Parathyroid adenoma (tissue), 2 donors: ENCODE data around the gene LZTS2.

Source experiments
- H2AFZ ChIP-seq: fragments of 300-600 bp; sonication (generic); one replicate; pipeline ENCODE4 v1.7.0; 2017; ENCODE audit warnings: antibody characterized with exemption, mild to moderate bottlenecking
- H3K27ac ChIP-seq: fragments of 300-600 bp; sonication (generic); one replicate; pipeline ENCODE4 v1.7.0; 2017
- H3K27me3 ChIP-seq: fragments of 300-600 bp; sonication (generic); one replicate; pipeline ENCODE4 v1.7.0; 2017; ENCODE audit warnings: low read length; ENCODE audit not compliant: control insufficient read depth, insufficient read depth
- H3K36me3 ChIP-seq: fragments of 300-600 bp; sonication (generic); one replicate; pipeline ENCODE4 v1.7.0; 2017; ENCODE audit warnings: low read length; ENCODE audit not compliant: control insufficient read depth, insufficient read depth
- H3K4me1 ChIP-seq: fragments of 300-600 bp; sonication (generic); one replicate; pipeline ENCODE4 v1.7.0; 2017; ENCODE audit warnings: control low read depth
- H3K4me2 ChIP-seq: fragments of 300-600 bp; sonication (generic); one replicate; pipeline ENCODE4 v1.7.0; 2017; ENCODE audit warnings: low read length
- H3K4me3 ChIP-seq: fragments of 300-600 bp; sonication (generic); one replicate; pipeline ENCODE4 v1.7.0; 2017; ENCODE audit warnings: low read depth, low read length
- H3K79me2 ChIP-seq: fragments of 300-600 bp; sonication (generic); one replicate; pipeline ENCODE4 v1.7.0; 2017; ENCODE audit warnings: control low read depth
- H3K9ac ChIP-seq: fragments of 300-600 bp; sonication (generic); one replicate; pipeline ENCODE4 v1.7.0; 2017; ENCODE audit warnings: mild to moderate bottlenecking
- H3K9me3 ChIP-seq: fragments of 300-600 bp; sonication (generic); one replicate; pipeline ENCODE4 v1.7.0; 2017; ENCODE audit warnings: low read length; ENCODE audit not compliant: control insufficient read depth
- CTCF ChIP-seq: fragments of 300-600 bp; sonication (generic); IDR thresholded peaks from one replicate; pipeline ENCODE4 v1.7.0; 2017; ENCODE audit warnings: antibody characterized with exemption, mild to moderate bottlenecking
- donor health status: primary hyperparathyroidism.

LZTS2 gene

GRCh38 chr10:100999742-101000126, at the start of gene LZTS2:
Gene LZTS2 (plus strand): TSS chr10:100999808. CDS start chr10:101002539, 2,731 bp downstream.
- peak within 1 kb of the TSS; percentile 94 for H3K9ac ChIP-seq
- H3K27me3 ChIP-seq = no peaks in the 10 kb centered on the region
- H3K27ac ChIP-seq = peak within 1 kb of the TSS; percentile 94
- peak within 1 kb of the TSS; percentile 93 for H2AFZ ChIP-seq
- no peaks in the 10 kb centered on the region for H3K9me3 ChIP-seq
- no peak for TF ChIP-seq CTCF
- peaks cover 3% of the 10 kb centered on the region for H3K79me2 ChIP-seq
- H3K36me3 ChIP-seq = no peaks in the 10 kb centered on the region
- peak within 1 kb of the TSS; percentile 95 for H3K4me3 ChIP-seq
- H3K4me1 ChIP-seq = peaks cover 22% of the 10 kb centered on the region
- peak within 1 kb of the TSS; percentile 98 for H3K4me2 ChIP-seq

GRCh38 chr10:100960251-100960650, 39.4 kb upstream of the LZTS2 start:
- no peaks in the 10 kb centered on the region for H3K36me3 ChIP-seq
- no peak overlapping the region for H2AFZ ChIP-seq
- TF ChIP-seq CTCF = no peak
- H3K4me1 ChIP-seq = no peaks in the 10 kb centered on the region
- H3K79me2 ChIP-seq = no peaks in the 10 kb centered on the region
- no peak overlapping the region for H3K4me3 ChIP-seq
- no peaks in the 10 kb centered on the region for H3K9me3 ChIP-seq
- H3K4me2 ChIP-seq = no peak overlapping the region
- no peak overlapping the region for H3K27ac ChIP-seq
- H3K9ac ChIP-seq = no peak overlapping the region
- no peaks in the 10 kb centered on the region for H3K27me3 ChIP-seq

GRCh38 chr10:100962351-100963080, 37.1 kb upstream of the LZTS2 start:
- no peak overlapping the region for H3K9ac ChIP-seq
- TF ChIP-seq CTCF = no peak
- no peak overlapping the region for H3K27ac ChIP-seq
- no peak overlapping the region for H2AFZ ChIP-seq
- H3K4me2 ChIP-seq = no peak overlapping the region
- H3K4me1 ChIP-seq = no peaks in the 10 kb centered on the region
- H3K79me2 ChIP-seq = no peaks in the 10 kb centered on the region
- no peaks in the 10 kb centered on the region for H3K9me3 ChIP-seq
- H3K27me3 ChIP-seq = no peaks in the 10 kb centered on the region
- no peak overlapping the region for H3K4me3 ChIP-seq
- H3K36me3 ChIP-seq = no peaks in the 10 kb centered on the region

- Histone ChIP-seq H3K4me2 (no peak overlapping the region), H3K4me3 (no peak overlapping the region), H3K9ac (no peak overlapping the region), H2AFZ (no peak overlapping the region), H3K27me3 (no peaks in the 10 kb centered on the region), H3K9me3 (no peaks in the 10 kb centered on the region), H3K4me1 (peaks cover 7% of the 10 kb centered on the region), H3K27ac (no peak overlapping the region), H3K36me3 (no peaks in the 10 kb centered on the region), H3K79me2 (no peaks in the 10 kb centered on the region)
- no peak for TF ChIP-seq CTCF
Measured at GRCh38 chr10:100963826-100964225, 35.8 kb upstream of the LZTS2 start.

DNA sequence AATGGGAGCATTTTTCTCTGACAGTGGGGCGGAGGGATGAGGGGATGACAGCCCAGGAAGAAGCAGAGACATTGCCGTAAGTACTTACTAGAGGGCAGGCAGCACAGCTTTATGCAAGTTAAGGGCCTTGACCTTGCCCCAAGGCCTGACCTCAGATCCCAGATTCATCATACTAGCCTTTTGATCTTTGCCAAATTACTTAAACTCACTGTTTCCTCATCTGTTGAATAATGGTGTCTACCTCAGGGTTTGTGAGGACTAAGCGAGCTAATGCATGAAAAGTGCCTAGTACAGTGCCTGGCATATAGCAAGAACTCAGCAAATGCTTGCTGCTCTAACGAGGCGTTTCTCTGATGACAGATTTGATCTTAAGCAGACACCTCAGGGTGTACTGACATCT, 33.8 kb upstream of the LZTS2 start:
- H3K4me3 ChIP-seq = no peak overlapping the region
- H3K4me2 ChIP-seq = no peak overlapping the region
- H3K9me3 ChIP-seq = no peaks in the 10 kb centered on the region
- TF ChIP-seq CTCF = no peak
- no peaks in the 10 kb centered on the region for H3K27me3 ChIP-seq
- H2AFZ ChIP-seq = no peak overlapping the region
- no peak overlapping the region for H3K27ac ChIP-seq
- H3K79me2 ChIP-seq = no peaks in the 10 kb centered on the region
- peaks cover 10% of the 10 kb centered on the region for H3K4me1 ChIP-seq
- H3K9ac ChIP-seq = no peak overlapping the region
- H3K36me3 ChIP-seq = no peaks in the 10 kb centered on the region
